ENCODE results near the gene STRADA. TPM values are rescaled to one million over a fixed set of nuclear protein-coding genes. Genes with fewer than 3 reads are reported as not detected.

Gene STRADA
- total and polyA plus RNA-seq, 9 donors = 21.8 to 46.2 (median 34.4) TPM

- Histone ChIP-seq H3K4me3 (no peak overlapping the region), H3K9me3 (no peaks in the 10 kb centered on the region), H3K36me3 (no peaks in the 10 kb centered on the region), H3K27ac (no peak overlapping the region), H3K27me3 (no peaks in the 10 kb centered on the region), H3K4me1 (ENCODE audit: insufficient read depth) (no peaks in the 10 kb centered on the region)
- no peak for DNase-seq
- 76 to 93% (median 87%) methylated on average over 1 of the region's 1 CpG for WGBS, 3 donors
- intact Hi-C loops (cut with DNase I) = no loop called here
- TF ChIP-seq CTCF (IDR thresholded peaks at IDR 0.05) = no peak
- TF ChIP-seq EP300 (IDR thresholded peaks at IDR 0.05) = no peak
- TF ChIP-seq POLR2A (IDR thresholded peaks at IDR 0.05) = no peak
Observed at GRCh38 chr17:63753215-63753614, 11.6 kb upstream of the STRADA start.

GRCh38 chr17:63752707-63753106 lies 11.1 kb upstream of the STRADA start:
- Histone ChIP-seq H3K36me3 (no peaks in the 10 kb centered on the region), H3K9me3 (no peaks in the 10 kb centered on the region), H3K4me1 (ENCODE audit: insufficient read depth) (no peaks in the 10 kb centered on the region), H3K27me3 (no peaks in the 10 kb centered on the region), H3K27ac (no peak overlapping the region), H3K4me3 (no peak overlapping the region)
- 89 to 94% (median 93%) methylated on average over 1 of the region's 1 CpG for WGBS, 3 donors
- no peak for TF ChIP-seq CTCF (IDR thresholded peaks at IDR 0.05)
- TF ChIP-seq POLR2A (IDR thresholded peaks at IDR 0.05) = no peak
- no peak for TF ChIP-seq EP300 (IDR thresholded peaks at IDR 0.05)
- no peak for DNase-seq
- intact Hi-C loops (cut with DNase I) = no loop called here

- H3K4me1 ChIP-seq (ENCODE audit: insufficient read depth) = no peaks in the 10 kb centered on the region
- no peak for DNase-seq
- no peaks in the 10 kb centered on the region for H3K27me3 ChIP-seq
- H3K27ac ChIP-seq = no peak overlapping the region
- H3K4me3 ChIP-seq = no peak overlapping the region
- H3K36me3 ChIP-seq = no peaks in the 10 kb centered on the region
- WGBS, 3 donors = 29 to 58% (median 43%) methylated on average over 8 of the region's 8 CpGs
- TF ChIP-seq EP300 (IDR thresholded peaks at IDR 0.05) (no peak), CTCF (IDR thresholded peaks at IDR 0.05) (no peak), POLR2A (IDR thresholded peaks at IDR 0.05) (no peak)
- H3K9me3 ChIP-seq = no peaks in the 10 kb centered on the region
- intact Hi-C loops (cut with DNase I) = no loop called here
Observed at GRCh38 chr17:63751806-63752205, 10.2 kb upstream of the STRADA start.

GRCh38 chr17:63741143-63741407 lies 524 bp downstream of the STRADA start:
- Histone ChIP-seq H3K4me3 (peak overlapping the region; percentile 69), H3K36me3 (no peaks in the 10 kb centered on the region), H3K9me3 (no peaks in the 10 kb centered on the region), H3K27me3 (no peaks in the 10 kb centered on the region), H3K4me1 (ENCODE audit: insufficient read depth) (peaks cover 3% of the 10 kb centered on the region), H3K27ac (peak overlapping the region; percentile 37 to 78)
- intact Hi-C loops (cut with DNase I) = no loop called here
- no peak for DNase-seq
- 0% methylated on average over 14 of the region's 14 CpGs for WGBS, 3 donors
- no peak for TF ChIP-seq POLR2A (IDR thresholded peaks at IDR 0.05)
- TF ChIP-seq EP300 (IDR thresholded peaks at IDR 0.05) = no peak
- no peak for TF ChIP-seq CTCF (IDR thresholded peaks at IDR 0.05)
